GM21423 (cell line): ENCODE data around the gene MAP4K3.

Source experiments
- ATAC-seq: cut with Tn5 transposase; IDR thresholded peaks from one replicate; pipeline ENCODE4 v1.9.1; 2021; ENCODE audit warnings: mild to moderate bottlenecking, moderate library complexity; ENCODE audit not compliant: unreplicated experiment

Gene MAP4K3

GRCh38 chr2:39436592-39437521 lies at the start of gene MAP4K3:
MAP4K3 (minus strand) TSS chr2:39437285; CDS start chr2:39436987, 298 bp downstream.
- peak; percentile 76 for ATAC-seq

DNA sequence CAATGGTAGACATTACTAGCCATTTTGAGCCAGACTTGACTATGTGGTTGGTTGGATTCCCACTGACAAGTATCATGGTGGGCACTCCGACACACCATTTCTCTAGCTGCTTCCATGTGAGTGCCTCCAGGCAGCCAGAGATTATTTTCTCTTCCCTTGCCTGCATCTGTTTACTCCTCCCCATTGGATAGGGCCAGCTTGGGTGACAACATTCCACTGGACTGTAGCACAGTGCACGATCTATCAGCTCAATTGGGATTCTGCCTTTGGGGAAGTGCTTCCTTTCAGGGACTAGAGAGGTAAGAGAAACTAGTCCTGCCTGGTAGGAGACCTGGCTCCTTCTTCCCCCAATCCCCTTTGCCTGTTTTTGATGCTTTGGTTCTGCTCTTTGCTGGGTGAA lies 49.0 kb upstream of the MAP4K3 start:
- ATAC-seq = no peak

DNA sequence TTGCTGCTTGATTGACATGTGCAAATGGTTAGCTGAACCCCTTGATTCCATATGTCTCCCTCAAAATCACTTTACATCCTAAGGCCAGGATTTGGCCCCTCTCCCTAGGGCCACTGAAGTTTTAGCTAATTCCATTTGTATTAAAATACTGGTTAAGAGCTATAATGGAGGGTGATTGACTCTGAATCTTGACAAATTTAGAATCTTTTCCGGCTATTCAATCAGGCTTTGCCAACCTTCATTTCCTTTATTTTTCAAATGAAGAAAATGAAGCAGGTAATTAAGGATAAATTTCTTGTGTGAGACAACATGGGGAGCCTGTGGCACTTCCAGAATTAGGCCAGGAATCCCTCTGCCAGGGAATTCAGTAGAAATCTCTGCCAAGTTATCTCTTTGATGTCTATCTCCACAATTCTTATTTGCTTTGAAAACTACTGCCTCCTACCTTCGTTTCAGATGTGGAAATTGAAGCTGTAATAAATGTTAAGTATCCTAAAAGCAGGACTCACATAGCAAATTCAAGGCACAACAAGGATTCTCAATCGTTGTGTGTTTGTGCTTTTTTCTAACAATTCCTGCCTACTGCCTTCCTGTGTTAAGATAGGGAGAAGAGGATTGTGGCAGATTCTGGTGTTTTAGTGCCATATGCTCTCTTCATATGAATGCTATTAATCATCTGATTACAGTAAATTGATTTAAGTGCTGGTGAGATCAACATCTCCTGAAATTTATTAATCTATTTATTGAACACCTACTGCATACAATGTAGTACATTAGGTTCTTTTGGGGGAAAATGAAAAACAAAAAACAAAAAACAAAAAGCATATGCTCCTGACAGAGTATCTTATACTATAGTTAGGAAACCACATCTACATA lies 47.8 kb upstream of the MAP4K3 start:
- no peak for ATAC-seq

DNA sequence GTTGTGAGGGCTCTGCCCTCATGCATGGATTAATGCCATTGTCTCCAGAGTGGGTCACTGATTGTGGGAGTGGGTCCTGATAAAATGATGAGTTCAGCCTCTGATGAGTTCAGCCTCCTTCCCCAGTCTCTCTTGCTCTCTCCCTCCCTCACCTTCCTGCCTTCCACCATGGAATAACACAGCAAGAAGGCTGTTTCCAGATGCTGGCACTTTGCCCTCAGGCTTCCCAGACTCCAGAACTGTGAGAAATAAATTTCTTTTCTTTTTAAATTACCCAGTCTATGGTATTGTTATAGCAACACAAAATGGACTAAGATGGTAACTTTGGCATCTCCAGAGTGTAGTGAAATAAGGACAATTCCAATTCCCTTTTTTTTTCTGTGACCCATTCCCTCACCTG lies 47.1 kb upstream of the MAP4K3 start:
- ATAC-seq = no peak

GRCh38 chr2:39483534-39483933 lies 46.4 kb upstream of the MAP4K3 start:
- ATAC-seq = no peak

DNA sequence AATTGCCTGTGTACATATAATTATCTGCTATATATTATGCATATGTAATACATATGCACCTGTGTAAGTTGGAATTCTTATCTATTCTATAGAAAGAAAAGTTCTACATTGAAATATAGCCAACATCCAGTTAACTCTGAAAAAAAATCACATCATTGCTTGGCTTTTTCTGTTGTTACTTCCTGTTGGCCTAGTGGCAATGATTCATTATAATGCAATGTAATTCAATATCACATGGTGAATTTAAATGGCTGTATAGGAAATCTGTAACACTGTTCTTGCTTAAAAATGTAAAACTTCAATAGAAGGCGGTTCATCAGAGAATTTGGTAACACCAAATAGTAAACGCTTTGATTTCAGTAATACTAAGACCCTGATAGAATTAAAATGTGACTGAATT lies 44.5 kb upstream of the MAP4K3 start:
- ATAC-seq = no peak

DNA sequence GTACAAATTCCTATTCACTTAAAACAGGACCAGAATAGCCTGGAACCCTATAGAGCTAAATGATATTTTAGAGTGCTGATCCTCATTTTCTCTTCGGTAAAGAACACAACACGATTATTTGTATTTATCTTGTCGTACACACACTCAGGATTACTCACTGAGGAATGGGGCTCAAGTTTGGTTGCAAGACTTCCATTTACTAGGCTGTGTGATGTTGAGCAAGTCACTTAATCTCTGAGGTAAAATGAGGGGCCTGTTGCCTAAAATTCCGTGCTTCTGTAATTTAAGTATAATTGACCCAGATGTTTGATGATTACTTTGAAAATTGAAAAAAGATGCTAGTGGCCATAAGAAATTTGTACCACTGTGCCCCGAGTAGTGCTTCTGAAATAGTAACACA lies 42.6 kb upstream of the MAP4K3 start:
- no peak for ATAC-seq

DNA sequence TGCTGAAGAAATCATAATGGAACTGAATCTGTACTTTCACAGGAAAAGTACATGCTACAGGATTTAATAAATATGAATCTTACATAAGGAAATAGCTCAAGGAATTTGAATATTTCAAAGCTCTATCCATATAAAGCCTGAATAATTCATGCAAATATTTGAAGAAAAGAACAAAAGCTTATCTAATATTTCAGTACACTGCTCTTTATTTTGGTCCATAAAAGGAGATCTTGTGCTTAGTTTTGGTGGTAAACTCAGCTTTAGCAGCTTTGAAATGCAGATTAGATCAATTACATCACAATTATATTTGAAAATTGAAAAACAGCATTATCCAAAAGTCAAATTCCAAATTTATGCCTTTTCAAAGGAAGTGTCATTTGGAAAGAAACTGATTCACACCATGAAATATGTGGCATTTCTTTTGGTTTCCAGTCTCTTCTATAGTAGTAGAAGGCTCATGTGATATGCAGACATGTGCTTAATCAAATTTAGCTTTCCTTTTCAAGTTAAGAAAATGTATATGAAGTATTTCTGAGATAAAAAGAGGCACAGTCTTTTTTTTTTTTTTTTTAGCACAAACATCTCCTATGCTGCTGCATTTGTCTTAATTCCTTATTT lies 42.1 kb upstream of the MAP4K3 start:
- ATAC-seq = no peak

DNA sequence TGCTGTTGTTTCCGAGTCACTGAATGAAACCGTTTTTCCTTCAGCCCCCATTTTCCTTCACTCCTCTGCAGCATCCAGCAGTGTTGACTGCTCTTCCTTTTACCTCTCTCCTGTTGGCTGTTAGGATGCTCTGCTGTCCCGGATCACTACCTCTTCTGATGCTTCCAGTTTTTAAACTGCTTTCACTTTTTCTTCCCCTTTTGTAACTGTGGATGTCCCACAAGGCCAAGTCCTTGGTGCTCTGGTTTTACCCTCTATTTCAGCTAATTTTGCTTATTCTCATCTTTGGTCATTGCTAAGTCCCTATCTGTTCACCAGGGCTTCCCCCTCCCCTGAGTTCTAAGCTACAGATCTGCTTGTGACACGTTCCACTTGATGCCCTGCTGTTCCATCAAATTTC lies 39.4 kb upstream of the MAP4K3 start:
- peak; percentile 84 for ATAC-seq

GRCh38 chr2:39475006-39475405 lies 37.9 kb upstream of the MAP4K3 start:
- no peak for ATAC-seq

DNA sequence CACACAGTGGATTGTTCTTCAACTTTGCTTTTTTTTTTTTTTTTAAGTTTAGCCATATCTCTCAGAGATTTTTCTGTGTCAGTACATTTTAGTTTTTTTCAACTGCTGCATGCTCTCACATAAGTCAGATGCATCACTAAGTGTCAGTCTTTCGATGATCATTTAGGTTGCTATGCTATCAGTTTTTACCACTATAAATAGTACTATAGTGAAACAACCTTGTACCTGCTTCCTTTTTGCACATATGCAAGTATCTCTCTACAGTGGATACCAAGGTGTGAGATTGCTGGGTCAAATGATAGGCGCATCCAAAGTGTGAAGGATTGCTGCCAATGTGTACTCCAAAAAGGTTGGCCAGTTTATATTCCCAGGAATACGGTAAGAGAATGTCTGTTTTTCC lies 33.5 kb upstream of the MAP4K3 start:
- ATAC-seq = peak; percentile 47

- ATAC-seq = peak; percentile 85
These were observed 32.7 kb upstream of the MAP4K3 start for GRCh38 chr2:39469807-39470206.

DNA sequence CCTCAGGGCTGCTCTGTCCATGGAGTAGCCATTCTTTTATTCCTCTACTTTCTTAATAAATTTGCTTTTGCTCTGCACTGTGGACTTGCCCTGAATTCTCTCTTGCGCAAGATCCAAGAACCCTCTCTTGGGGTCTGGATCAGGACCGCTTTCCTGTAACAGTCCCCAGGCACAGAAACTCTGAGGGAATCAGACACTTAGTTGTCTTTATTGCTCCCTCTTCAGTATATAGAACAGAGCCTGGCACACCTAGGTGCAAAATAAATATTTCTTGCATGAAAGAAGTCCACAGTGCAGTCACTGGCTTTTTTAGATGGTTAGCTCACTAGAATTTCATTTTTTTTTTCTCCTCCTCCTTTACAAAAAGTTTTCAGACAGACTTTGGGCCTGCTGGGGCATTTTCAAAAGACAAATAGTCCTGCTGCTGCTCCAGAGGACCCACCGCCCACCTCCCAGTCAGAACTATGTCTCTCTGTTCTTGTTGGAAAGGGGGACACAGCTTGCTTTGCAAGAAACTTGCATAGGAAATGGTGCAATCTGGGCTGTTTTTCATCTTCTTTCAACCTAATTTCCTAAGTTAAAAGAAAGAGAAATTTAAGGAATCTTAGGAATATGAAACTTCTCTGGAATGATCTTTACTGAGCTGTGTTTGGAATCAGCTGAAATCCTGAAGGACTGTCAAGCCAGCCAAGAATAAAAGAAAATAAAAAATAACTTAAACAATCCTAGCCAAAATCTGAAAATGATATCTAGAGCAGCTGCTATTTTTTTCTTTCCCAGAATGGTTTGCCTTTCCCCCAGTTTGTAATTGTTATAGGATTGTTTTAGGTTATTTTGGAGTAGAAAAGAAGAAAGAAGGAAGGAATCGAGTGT lies 31.7 kb upstream of the MAP4K3 start:
- ATAC-seq = no peak

DNA sequence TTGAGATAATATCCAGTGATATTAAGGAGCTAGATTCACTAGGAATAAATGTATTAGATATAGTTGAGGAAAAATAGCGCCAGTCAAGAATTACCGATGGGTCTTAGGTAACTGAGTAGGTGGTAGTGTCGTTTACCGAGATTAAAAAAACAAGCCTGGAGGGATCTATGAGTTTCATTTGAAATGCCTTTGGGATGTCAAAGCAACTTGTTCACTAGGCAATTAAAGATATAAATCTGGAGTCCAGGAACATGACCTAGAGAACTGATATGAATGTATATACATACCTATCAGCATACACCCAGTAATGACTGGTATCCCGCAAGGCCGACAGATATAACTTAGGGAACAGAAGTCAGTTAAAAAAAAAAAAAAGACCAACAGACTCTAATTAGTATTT lies 29.2 kb upstream of the MAP4K3 start:
- no peak for ATAC-seq

DNA sequence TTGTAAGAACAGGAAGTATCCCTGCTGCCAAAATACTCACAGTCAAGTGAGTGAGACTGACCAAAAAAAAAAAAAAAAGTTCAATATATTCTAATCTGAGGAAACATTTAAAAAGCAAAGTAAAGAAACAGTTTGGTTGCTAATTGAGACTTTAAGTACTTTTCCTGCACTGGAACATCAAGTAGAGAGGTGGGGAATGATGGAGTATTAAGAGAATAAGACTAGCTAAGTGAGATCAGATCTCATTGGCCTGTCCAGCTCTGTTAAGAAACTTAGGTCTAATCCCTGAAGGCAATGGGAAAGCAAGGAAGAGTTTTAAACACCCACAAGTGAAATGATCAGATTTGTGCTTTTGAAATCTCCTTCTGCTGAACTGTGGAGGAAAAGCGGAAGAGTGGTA lies 27.8 kb upstream of the MAP4K3 start:
- ATAC-seq = no peak

DNA sequence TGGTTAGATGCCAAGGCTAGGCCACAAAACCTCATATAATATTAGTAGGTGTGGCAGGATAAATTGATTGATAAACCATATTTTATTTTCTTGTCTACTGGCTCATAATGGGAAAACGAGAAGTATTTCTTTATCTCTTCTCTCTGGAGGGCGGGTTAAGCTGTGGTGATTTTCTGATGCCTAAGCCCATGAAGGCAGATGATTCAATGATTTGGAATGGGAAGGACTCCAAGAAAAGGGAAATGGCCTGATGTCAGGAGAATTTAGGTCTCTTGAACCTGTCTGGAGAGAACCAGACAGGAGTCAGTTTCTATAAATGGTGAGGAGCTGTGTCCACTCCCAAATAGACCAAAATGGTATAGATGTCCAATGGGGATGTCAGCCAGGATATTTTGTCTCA lies 18.7 kb upstream of the MAP4K3 start:
- no peak for ATAC-seq

GRCh38 chr2:39452396-39452795 lies 15.3 kb upstream of the MAP4K3 start:
- ATAC-seq = no peak

- ATAC-seq = no peak
These were observed 14.9 kb upstream of the MAP4K3 start for GRCh38 chr2:39451954-39452353.

GRCh38 chr2:39448169-39448502 lies 11.1 kb upstream of the MAP4K3 start:
- ATAC-seq = no peak
